Right renal pelvis (tissue), 4 donors: ENCODE measurements around the gene MANEAL. TPM values are rescaled to one million over a fixed set of nuclear protein-coding genes. Genes with fewer than 3 reads are reported as not detected.
A peak's percentile ranks its signal among the peaks of the same experiment; 100 is the strongest.

Experiments
- DNase-seq, 4 donors: peaks; one replicate each; pipeline ENCODE4 v3.0.0-alpha.2; 2013; ENCODE audit warnings: low read depth in 4 of 4, low spot score in 3 of 4, missing footprints in 1 of 4
- polyA plus RNA-seq, 4 donors: library from polyadenylated mRNA; unstranded; fragments of 120-200 nt; gene quantifications; one replicate each; pipeline ENCODE4 v1.2.1, GENCODE V29; 2013; ENCODE audit not compliant: insufficient read length in 4 of 4

MANEAL gene
- polyA plus RNA-seq, 4 donors = 3.5 to 4.9 (median 4.4) TPM

- DNase-seq = no peak
Observed at GRCh38 chr1:37776946-37777516, 16.6 kb upstream of the MANEAL start.

GRCh38 chr1:37778654-37779053 lies 15.0 kb upstream of the MANEAL start:
- DNase-seq = no peak

GRCh38 chr1:37782491-37782890 lies 11.2 kb upstream of the MANEAL start:
- no peak for DNase-seq

- DNase-seq = no peak
Observed at GRCh38 chr1:37792943-37793686, 532 bp upstream of the MANEAL start.

GRCh38 chr1:37794372-37795339 lies 1.0 kb downstream of the MANEAL start:
- DNase-seq = no peak

- DNase-seq = peak in 1 of 4 donors; percentile 63
Observed at GRCh38 chr1:37795340-37796125, 1.9 kb downstream of the MANEAL start.

GRCh38 chr1:37797750-37798345 lies 4.2 kb downstream of the MANEAL start:
- no peak for DNase-seq

GRCh38 chr1:37802439-37802838 lies 8.8 kb downstream of the MANEAL start:
- no peak for DNase-seq

- DNase-seq = no peak
Observed at GRCh38 chr1:37807220-37807554, 13.5 kb downstream of the MANEAL start.

GRCh38 chr1:37807555-37808368 lies 14.1 kb downstream of the MANEAL start, which contains the start of the genes C1orf122 and YRDC:
Gene C1orf122 (plus strand): TSS chr1:37807790. CDS start chr1:37808405, 615 bp downstream.
Gene YRDC (minus strand): TSS chr1:37808208. CDS start chr1:37808180, 28 bp downstream.
- DNase-seq = peak; percentile 86 to 87 (median 86)

GRCh38 chr1:37808369-37809319 lies 15.0 kb downstream of the MANEAL start:
- DNase-seq = peak in 1 of 4 donors; percentile 38

GRCh38 chr1:37809942-37810341 lies 16.3 kb downstream of the MANEAL start:
- no peak for DNase-seq

- DNase-seq = peak in 1 of 4 donors; percentile 39
Observed at GRCh38 chr1:37811027-37811655, 17.5 kb downstream of the MANEAL start.

- no peak for DNase-seq
Observed at GRCh38 chr1:37813529-37814145, 20.0 kb downstream of the MANEAL start.

- DNase-seq = no peak
Observed at GRCh38 chr1:37814252-37814651, 20.6 kb downstream of the MANEAL start.

GRCh38 chr1:37817481-37817880 lies 23.8 kb downstream of the MANEAL start:
- no peak for DNase-seq

- no peak for DNase-seq
Observed at GRCh38 chr1:37821481-37821880, 27.8 kb downstream of the MANEAL start.
